Neural cell (in vitro differentiated cells): ENCODE measurements around the gene PROZ.

Experiments
- CTCF ChIP-seq: fragments of 450-650 bp; IDR thresholded peaks from 2 replicates; pipeline ENCODE4 v1.5.1; 2014; ENCODE audit warnings: antibody characterized with exemption, mild to moderate bottlenecking, moderate library complexity; ENCODE audit not compliant: poor library complexity, severe bottlenecking
- EP300 ChIP-seq: fragments of 450-650 bp; conservative IDR thresholded peaks from 2 replicates; pipeline ENCODE4 v1.6.1; 2014; ENCODE audit warnings: antibody characterized with exemption, mild to moderate bottlenecking, moderate library complexity; ENCODE audit not compliant: poor library complexity, severe bottlenecking

DNA sequence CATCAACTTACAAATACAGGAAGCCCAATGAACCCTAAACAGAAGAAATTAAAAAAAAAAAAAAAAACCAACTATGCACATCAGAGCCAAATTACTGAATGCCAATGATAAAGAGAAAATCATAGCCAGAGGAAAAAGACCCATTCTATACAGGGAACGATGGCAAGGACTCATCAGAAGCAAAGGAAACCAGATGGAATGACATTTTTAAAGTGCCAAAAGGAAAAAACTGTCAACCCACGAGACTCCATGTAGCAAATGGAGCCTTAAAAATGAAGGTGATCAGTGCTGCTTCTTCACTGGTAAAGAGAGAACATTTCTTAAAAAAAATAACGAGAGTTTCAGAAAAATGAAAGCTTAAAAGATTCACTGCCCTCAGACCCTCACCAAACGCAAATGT, 31.7 kb downstream of the PROZ start:
- TF ChIP-seq EP300 (no peak), CTCF (no peak)
